ENCODE results near the gene CTIF. TPM values are rescaled to one million over a fixed set of nuclear protein-coding genes. Genes with fewer than 3 reads are reported as not detected.

CTIF gene
- total RNA-seq, 6 experiments from 2014 or later: 77.6 to 100 (median 79.2) TPM

DNA sequence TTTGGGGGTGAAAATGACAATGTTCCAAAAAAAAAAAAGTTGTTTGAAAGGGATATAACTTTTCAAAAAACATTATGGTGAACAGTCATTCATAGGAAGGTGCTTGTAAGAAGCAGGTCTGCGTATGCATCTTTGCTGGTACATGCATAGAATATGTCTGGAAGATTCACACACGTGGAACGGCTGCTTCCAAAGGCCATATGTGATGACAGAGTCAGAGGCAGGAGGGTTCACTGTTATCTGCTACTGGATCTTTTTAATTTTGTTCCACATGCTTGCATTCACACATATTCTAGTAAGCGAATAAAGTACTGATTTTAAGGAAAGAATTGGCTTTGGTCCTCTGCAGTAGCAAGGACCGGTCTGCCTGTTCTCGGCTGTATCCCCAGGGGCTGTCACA lies 218.5 kb downstream of the CTIF start:
- H3K4me1 Mint-ChIP-seq (ENCODE audit: low read depth): peaks cover 28% of the 10 kb centered on the region

DNA sequence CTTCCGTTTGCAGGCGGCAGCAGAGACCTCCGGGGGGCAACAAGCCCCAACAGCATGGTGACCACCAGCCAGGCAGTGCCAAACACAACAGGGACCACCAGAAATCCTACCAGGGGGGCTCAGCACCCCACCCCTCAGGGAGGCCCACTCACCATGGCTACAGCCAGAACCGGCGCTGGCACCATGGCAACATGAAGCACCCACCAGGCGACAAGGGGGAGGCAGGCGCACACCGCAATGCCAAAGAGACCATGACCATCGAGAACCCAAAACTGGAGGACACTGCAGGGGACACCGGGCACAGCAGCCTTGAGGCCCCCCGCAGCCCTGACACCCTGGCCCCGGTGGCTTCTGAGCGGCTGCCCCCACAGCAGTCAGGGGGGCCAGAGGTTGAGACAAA lies 219.1 kb downstream of the CTIF start:
- H3K9me3 Mint-ChIP-seq: no peaks in the 10 kb centered on the region
- DNase-seq: no peak
- peaks cover 48% of the 10 kb centered on the region for H3K36me3 Mint-ChIP-seq (ENCODE audit: low read depth)
- H3K4me3 Mint-ChIP-seq: no peak overlapping the region
- TF ChIP-seq, protein P1, sequence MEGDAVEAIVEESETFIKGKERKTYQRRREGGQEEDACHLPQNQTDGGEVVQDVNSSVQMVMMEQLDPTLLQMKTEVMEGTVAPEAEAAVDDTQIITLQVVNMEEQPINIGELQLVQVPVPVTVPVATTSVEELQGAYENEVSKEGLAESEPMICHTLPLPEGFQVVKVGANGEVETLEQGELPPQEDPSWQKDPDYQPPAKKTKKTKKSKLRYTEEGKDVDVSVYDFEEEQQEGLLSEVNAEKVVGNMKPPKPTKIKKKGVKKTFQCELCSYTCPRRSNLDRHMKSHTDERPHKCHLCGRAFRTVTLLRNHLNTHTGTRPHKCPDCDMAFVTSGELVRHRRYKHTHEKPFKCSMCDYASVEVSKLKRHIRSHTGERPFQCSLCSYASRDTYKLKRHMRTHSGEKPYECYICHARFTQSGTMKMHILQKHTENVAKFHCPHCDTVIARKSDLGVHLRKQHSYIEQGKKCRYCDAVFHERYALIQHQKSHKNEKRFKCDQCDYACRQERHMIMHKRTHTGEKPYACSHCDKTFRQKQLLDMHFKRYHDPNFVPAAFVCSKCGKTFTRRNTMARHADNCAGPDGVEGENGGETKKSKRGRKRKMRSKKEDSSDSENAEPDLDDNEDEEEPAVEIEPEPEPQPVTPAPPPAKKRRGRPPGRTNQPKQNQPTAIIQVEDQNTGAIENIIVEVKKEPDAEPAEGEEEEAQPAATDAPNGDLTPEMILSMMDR (IDR thresholded peaks at IDR 0.05): no peak
- peaks cover 28% of the 10 kb centered on the region for H3K4me1 Mint-ChIP-seq (ENCODE audit: low read depth)
- H3K27ac Mint-ChIP-seq: no peak overlapping the region
- peaks cover 6% of the 10 kb centered on the region for H3K27me3 Mint-ChIP-seq (ENCODE audit: insufficient read depth)

More for the DNA sequence above, 218.5 kb downstream of the CTIF start:
- TF ChIP-seq, protein P1 (IDR thresholded peaks at IDR 0.05): no peak
- Mint-ChIP-seq H3K4me3 (no peak overlapping the region), H3K27ac (no peak overlapping the region), H3K36me3 (ENCODE audit: low read depth) (peaks cover 47% of the 10 kb centered on the region), H3K9me3 (no peaks in the 10 kb centered on the region), H3K27me3 (ENCODE audit: insufficient read depth) (peaks cover 5% of the 10 kb centered on the region)
- DNase-seq: no peak

DNA sequence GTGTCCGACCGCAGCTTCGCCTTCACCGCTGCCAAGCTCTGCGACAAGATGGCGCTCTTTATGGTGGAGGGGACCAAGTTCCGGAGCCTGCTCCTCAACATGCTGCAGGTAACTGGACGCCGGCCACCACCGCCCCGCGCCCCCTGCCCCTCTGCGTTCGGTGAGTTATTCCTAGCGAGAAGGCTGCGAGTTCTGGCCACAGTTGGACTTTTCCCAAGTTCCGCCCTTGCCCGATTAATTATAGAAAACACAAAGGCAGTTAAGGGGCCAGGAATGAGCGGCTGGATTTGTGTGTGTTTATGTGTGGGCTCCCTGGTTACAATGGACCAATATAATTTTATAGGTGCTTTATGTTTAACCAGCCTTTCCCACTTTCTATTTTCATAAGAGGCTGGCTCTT lies 222.8 kb downstream of the CTIF start:
- TF ChIP-seq, protein P1 (IDR thresholded peaks at IDR 0.05): no peak
- peaks cover 5% of the 10 kb centered on the region for H3K27me3 Mint-ChIP-seq (ENCODE audit: insufficient read depth)
- H3K4me1 Mint-ChIP-seq (ENCODE audit: low read depth): peaks cover 23% of the 10 kb centered on the region
- H3K4me3 Mint-ChIP-seq: no peak overlapping the region
- H3K9me3 Mint-ChIP-seq: no peaks in the 10 kb centered on the region
- H3K36me3 Mint-ChIP-seq (ENCODE audit: low read depth): peaks cover 46% of the 10 kb centered on the region
- no peak overlapping the region for H3K27ac Mint-ChIP-seq
- DNase-seq: no peak

DNA sequence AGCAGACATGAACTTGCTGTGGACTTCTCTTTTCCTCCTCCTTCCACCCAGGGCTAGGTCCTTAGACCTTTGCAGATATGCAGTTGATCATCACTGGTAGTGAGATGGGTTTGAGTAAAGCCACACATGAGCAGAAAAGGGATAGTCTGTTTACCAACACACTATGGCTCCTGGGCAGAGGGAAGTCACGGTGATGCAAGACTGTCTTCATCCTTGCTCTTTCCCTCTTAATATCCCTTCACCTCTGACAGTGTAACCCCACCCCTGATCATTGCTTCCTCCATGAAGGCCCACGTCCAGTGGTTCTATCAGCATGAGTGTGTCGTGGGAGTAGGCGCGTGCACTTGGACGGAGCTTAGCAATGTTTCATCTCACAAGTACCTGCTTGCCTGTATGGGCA lies 223.2 kb downstream of the CTIF start:
- peaks cover 5% of the 10 kb centered on the region for H3K27me3 Mint-ChIP-seq (ENCODE audit: insufficient read depth)
- H3K27ac Mint-ChIP-seq: no peak overlapping the region
- H3K9me3 Mint-ChIP-seq: no peaks in the 10 kb centered on the region
- TF ChIP-seq, protein P1 (IDR thresholded peaks at IDR 0.05): no peak
- H3K36me3 Mint-ChIP-seq (ENCODE audit: low read depth): peaks cover 46% of the 10 kb centered on the region
- peaks cover 23% of the 10 kb centered on the region for H3K4me1 Mint-ChIP-seq (ENCODE audit: low read depth)
- DNase-seq: no peak
- no peak overlapping the region for H3K4me3 Mint-ChIP-seq

DNA sequence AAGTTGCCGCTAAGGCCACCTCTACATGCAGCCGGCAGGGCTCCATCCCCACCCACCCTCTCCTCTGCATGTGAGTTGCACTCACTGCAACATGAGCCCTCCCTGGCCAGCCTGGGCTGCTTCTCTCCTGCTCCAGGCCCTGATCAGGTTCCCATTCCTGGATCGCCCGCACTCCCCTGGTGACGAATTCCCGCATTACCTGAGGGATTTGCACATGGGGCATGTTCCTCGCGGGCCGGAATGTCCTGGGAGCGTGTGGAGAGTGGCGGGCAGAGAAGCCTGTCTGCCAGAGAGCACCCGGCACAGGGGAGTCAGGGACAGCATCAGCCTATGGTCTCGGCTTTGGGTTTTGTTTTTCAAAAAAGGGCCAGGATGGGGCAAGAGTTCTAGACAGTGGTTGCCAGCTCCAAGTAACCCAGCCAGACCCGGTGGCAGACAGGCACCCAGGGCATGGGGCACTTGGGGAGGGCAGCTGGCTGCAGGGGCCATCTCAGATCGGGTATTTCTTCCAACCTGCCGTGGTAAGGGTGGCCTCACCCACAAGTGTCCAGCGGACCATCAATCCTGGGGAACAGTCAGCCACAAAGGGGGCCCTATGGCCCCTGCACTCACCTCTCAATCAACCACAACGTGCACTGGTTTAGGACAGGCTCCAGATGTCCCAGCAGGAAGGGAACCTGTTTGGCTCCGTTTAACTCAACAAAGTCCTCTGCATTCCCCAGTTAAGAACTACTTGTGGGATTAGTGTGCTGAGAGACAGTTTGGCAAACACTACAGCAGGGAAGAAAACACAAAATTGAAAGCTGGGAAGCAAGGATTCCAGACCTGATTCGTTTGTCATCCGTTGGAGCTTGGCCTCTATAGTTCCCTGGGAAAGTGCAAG lies 224.2 kb downstream of the CTIF start:
- peaks cover 5% of the 10 kb centered on the region for H3K27me3 Mint-ChIP-seq (ENCODE audit: insufficient read depth)
- H3K36me3 Mint-ChIP-seq (ENCODE audit: low read depth): peaks cover 44% of the 10 kb centered on the region
- TF ChIP-seq, protein P1 (IDR thresholded peaks at IDR 0.05): no peak
- H3K9me3 Mint-ChIP-seq: no peaks in the 10 kb centered on the region
- DNase-seq: no peak
- H3K4me3 Mint-ChIP-seq: no peak overlapping the region
- no peak overlapping the region for H3K27ac Mint-ChIP-seq
- peaks cover 33% of the 10 kb centered on the region for H3K4me1 Mint-ChIP-seq (ENCODE audit: low read depth)
